Measurements from ENCODE around the gene GRHL1. TPM values are rescaled to one million over a fixed set of nuclear protein-coding genes. Genes with fewer than 3 reads are reported as not detected.

Gene GRHL1
- total RNA-seq, 8 experiments from 2014 or later: 0.36 to 4.8 (median 2.9) TPM

DNA sequence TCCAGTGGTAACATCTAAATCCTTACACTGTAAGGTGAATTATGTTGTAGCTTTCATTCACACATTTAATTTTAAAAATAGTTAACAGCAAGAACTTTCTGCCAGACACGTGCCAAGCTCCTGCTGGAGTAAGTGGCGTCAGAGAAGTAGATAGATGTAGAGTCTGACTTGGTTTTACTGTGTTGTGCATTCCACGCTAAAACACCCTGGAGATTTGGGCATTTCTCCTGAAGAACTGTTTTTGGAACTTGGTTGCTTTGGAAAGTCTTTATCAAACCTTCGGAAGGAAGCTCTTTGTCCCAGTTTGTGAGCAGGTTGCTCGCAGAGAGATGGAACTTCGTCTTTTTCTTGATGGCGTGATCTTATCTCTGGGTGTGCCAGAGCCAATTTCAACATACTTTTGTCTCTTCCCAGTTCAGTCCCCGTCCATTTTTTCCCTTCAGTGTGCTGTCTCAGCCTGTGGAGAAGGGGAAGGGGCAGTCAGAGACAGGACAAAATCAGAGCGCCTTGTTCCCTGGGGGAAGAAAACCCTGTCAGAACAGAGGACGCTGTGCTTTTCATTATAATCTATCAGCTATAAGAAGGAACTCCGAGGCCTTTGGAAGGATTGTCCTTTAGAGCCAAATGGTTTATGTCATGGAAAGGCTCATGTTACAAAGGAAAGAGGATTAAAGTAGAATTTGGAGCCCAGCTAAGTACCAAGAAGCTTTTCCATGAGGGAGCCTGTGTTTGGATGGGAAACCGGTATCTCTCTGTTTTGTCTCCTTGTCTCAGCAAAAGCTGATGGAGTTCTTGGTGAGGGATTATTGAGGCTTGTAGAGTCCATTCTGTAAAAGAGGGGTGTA is 18.9 kb downstream of the GRHL1 start:
- ATAC-seq (replicated peaks in 6 of 8): no peak
- H3K27ac ChIP-seq: no peak overlapping the region

GRCh38 chr2:9971105-9971818 is 19.8 kb downstream of the GRHL1 start:
- in situ Hi-C loops (cut with MboI; ENCODE audit: low pct_unique_long_range_greater_than_20kb in 2 of 9, low sequenced_read_pairs in 9 of 9, unreplicated experiment in 9 of 9): no loop called here
- Histone ChIP-seq H3K4me1 (replicated peaks in 1 of 2) (peaks cover 4 to 13% of the 10 kb centered on the region in 2 donors), H3K4me3 (no peak overlapping the region), H3K27ac (no peak overlapping the region)
- ATAC-seq (replicated peaks in 6 of 8): peak in 2 of 8 experiments; percentile 14 to 33
- 1 to 100% (median 86%) methylated on average over 1 to 9 of the region's 9 CpGs for WGBS, 10 experiments

More for the DNA sequence above, 18.9 kb downstream of the GRHL1 start:
- H3K4me1 ChIP-seq (replicated peaks in 1 of 2): peaks cover 4 to 13% of the 10 kb centered on the region in 2 donors
- H3K4me3 ChIP-seq: no peak overlapping the region
- 20 to 100% (median 79%) methylated on average over 3 to 11 of the region's 12 CpGs; no CpG with 5 or more reads in 1 of the 10 experiments for WGBS, 10 experiments
- in situ Hi-C loops (cut with MboI; ENCODE audit: low pct_unique_long_range_greater_than_20kb in 2 of 9, low sequenced_read_pairs in 9 of 9, unreplicated experiment in 9 of 9): no loop called here

DNA sequence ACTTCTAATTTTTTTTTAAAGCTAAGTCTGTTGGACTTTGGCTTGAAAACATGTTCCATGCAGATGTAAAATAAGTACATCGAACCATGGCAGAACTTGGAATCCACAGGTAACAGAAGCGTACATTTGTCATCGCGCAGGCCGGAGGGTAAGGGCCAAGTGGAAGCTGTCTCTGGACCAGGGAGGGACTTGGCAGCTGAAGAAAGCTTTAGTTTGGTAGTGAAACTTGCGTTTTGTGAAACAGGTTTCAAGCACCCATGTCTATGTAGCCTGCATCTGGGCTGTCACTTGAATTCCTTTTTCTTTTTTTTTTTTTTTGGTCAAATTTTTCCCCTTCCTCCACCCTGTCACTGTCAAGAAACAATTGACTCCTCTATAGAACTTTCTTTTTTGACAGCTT is 20.4 kb downstream of the GRHL1 start:
- H3K4me3 ChIP-seq: no peak overlapping the region
- peaks cover 4 to 13% of the 10 kb centered on the region in 2 donors for H3K4me1 ChIP-seq (replicated peaks in 1 of 2)
- no peak for ATAC-seq (replicated peaks in 6 of 8)
- no peak overlapping the region for H3K27ac ChIP-seq
- in situ Hi-C loops (cut with MboI; ENCODE audit: low pct_unique_long_range_greater_than_20kb in 2 of 9, low sequenced_read_pairs in 9 of 9, unreplicated experiment in 9 of 9): no loop called here
- 71 to 98% (median 90%) methylated on average over 2 to 6 of the region's 6 CpGs; no CpG with 5 or more reads in 1 of the 10 experiments for WGBS, 10 experiments

DNA sequence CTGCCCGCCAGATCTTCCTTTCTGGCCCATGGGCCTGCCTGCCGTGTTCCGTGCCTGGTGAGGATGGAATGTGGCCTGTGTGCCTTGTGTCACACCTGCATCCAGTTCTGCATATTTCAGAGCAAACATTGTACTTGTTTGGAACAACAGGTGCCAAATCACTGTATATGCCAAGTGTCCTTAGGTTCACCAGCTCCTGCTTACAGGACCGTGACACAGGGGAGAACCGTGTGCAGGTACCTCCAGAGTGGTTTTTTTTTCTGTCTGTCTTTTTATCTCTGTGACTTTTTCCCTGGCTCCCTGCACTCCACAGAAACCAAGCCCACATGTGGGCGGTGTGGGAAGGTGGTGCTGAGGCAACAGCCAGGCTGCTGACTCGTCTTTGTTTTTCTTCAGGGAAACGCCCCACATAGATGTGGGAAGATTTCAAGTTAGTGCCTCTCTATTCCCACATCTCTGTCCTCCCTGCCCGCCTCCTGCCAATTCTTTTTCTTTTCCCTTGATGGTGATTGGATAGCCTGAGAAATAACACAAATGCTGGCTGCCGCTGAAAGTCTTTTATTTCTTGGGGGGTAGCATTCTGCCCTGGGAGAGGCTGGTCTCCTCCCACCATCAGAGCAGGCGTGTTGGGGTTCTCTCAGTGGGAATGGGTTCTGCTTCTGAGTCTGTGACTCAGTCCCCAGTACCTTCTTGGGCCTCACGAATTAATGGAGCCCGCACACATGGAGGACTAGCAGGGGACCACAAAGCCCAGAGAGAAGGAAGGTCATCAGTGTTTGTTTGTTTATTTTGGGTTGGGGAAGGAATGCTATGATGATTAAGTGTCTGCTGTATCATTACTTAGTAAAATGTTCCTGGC is 21.4 kb downstream of the GRHL1 start:
- H3K4me1 ChIP-seq (replicated peaks in 1 of 2): peaks cover 4 to 13% of the 10 kb centered on the region in 2 donors
- WGBS, 10 experiments: 25 to 92% (median 73%) methylated on average over 2 to 13 of the region's 13 CpGs
- in situ Hi-C loops (cut with MboI; ENCODE audit: low pct_unique_long_range_greater_than_20kb in 2 of 9, low sequenced_read_pairs in 9 of 9, unreplicated experiment in 9 of 9): no loop called here
- no peak overlapping the region for H3K27ac ChIP-seq
- ATAC-seq (replicated peaks in 6 of 8): peak; percentile 70 to 96 (median 88)
- no peak overlapping the region for H3K4me3 ChIP-seq

- WGBS, 10 experiments: 61 to 100% (median 84%) methylated on average over 2 to 6 of the region's 6 CpGs; no CpG with 5 or more reads in 1 of the 10 experiments
- H3K27ac ChIP-seq: no peak overlapping the region
- in situ Hi-C loops (cut with MboI; ENCODE audit: low pct_unique_long_range_greater_than_20kb in 2 of 9, low sequenced_read_pairs in 9 of 9, unreplicated experiment in 9 of 9): no loop called here
- no peak overlapping the region for H3K4me3 ChIP-seq
- ATAC-seq (replicated peaks in 6 of 8): no peak
- H3K4me1 ChIP-seq (replicated peaks in 1 of 2): peaks cover 0 to 4% of the 10 kb centered on the region in 2 donors
These were observed 22.2 kb downstream of the GRHL1 start for GRCh38 chr2:9973690-9974089.

DNA sequence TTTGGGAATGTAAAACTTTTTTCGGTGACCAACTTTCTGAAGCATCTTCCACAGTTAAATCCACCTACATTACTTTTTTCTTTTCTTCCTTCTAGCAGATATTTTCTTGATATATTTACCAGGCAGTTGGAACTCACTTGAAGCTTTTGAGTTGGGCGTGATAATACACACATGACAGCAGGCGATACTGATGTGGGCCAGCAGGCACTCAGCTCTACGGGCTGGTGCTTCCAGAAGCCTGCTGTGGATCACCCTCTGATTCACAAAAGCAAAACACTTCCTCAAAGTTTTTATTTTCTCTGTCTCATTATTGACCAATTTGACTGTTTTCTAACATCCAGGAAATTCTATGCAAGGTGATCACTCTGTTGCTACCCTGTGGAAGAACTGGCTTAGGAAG is 22.9 kb downstream of the GRHL1 start:
- Histone ChIP-seq H3K27ac (no peak overlapping the region), H3K4me3 (no peak overlapping the region), H3K4me1 (replicated peaks in 1 of 2) (peaks cover 0 to 3% of the 10 kb centered on the region in 2 donors)
- in situ Hi-C loops (cut with MboI; ENCODE audit: low pct_unique_long_range_greater_than_20kb in 2 of 9, low sequenced_read_pairs in 9 of 9, unreplicated experiment in 9 of 9): no loop called here
- WGBS, 10 experiments: 67 to 100% (median 100%) methylated on average over 1 to 4 of the region's 4 CpGs
- ATAC-seq (replicated peaks in 6 of 8): no peak

- in situ Hi-C loops (cut with MboI; ENCODE audit: low pct_unique_long_range_greater_than_20kb in 2 of 9, low sequenced_read_pairs in 9 of 9, unreplicated experiment in 9 of 9): no loop called here
- 20 to 100% (median 92%) methylated on average over 1 to 9 of the region's 10 CpGs; no CpG with 5 or more reads in 3 of the 10 experiments for WGBS, 10 experiments
- peaks cover 0 to 3% of the 10 kb centered on the region in 2 donors for H3K4me1 ChIP-seq (replicated peaks in 1 of 2)
- peak in 1 of 8 experiments; percentile 33 for ATAC-seq (replicated peaks in 6 of 8)
- no peak overlapping the region for H3K27ac ChIP-seq
- H3K4me3 ChIP-seq: no peak overlapping the region
These were observed 23.8 kb downstream of the GRHL1 start for GRCh38 chr2:9975328-9975727.

DNA sequence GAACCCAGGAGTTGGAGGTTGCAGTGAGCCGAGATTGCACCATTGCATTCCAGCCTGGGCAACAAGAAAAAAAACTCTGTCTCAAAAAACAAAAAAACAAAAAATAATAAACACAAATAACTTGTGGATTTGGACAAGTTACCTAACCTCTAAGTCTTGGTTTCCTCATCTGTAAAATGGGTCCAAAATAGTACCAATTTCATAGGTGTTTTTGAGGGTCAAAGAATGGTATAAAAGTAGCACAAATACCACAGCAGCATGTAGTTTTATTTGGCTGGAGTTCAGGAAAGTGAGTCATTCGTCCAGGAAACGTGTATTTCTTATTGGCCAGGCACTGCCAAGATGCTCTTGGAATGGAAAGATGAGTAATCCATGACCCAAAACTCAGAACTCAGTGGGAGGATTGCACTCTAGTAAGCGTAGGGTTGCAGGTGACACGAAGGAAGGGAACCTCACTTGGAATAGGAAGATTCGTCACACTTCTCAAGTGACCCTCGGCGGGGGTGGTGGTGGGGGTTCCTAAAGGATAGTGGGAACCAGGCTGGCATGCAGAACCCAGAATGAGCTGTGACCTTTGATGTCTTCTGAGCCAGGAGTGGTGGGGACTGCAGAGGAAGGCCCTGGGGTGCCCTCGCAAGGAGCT is 24.4 kb downstream of the GRHL1 start:
- in situ Hi-C loops (cut with MboI; ENCODE audit: low pct_unique_long_range_greater_than_20kb in 2 of 9, low sequenced_read_pairs in 9 of 9, unreplicated experiment in 9 of 9): no loop called here
- H3K4me1 ChIP-seq (replicated peaks in 1 of 2): peaks cover 0 to 3% of the 10 kb centered on the region in 2 donors
- WGBS, 10 experiments: 27 to 100% (median 86%) methylated on average over 1 to 6 of the region's 9 CpGs
- ATAC-seq (replicated peaks in 6 of 8): peak in 3 of 8 experiments; percentile 40 to 65 (median 48)
- no peak overlapping the region for H3K27ac ChIP-seq
- H3K4me3 ChIP-seq: no peak overlapping the region

- H3K4me1 ChIP-seq (replicated peaks in 1 of 2): no peaks in the 10 kb centered on the region
- 40 to 90% (median 89%) methylated on average over 1 to 6 of the region's 6 CpGs; no CpG with 5 or more reads in 2 of the 10 experiments for WGBS, 10 experiments
- H3K27ac ChIP-seq: no peak overlapping the region
- no peak for ATAC-seq (replicated peaks in 6 of 8)
- in situ Hi-C loops (cut with MboI; ENCODE audit: low pct_unique_long_range_greater_than_20kb in 2 of 9, low sequenced_read_pairs in 9 of 9, unreplicated experiment in 9 of 9): no loop called here
- no peak overlapping the region for H3K4me3 ChIP-seq
These were observed 28.5 kb downstream of the GRHL1 start for GRCh38 chr2:9979977-9980376.

- Histone ChIP-seq H3K4me1 (replicated peaks in 1 of 2) (no peaks in the 10 kb centered on the region), H3K27ac (no peak overlapping the region), H3K4me3 (no peak overlapping the region)
- in situ Hi-C loops (cut with MboI; ENCODE audit: low pct_unique_long_range_greater_than_20kb in 2 of 9, low sequenced_read_pairs in 9 of 9, unreplicated experiment in 9 of 9): no loop called here
- 40 to 100% (median 90%) methylated on average over 1 to 2 of the region's 2 CpGs; no CpG with 5 or more reads in 3 of the 10 experiments for WGBS, 10 experiments
- no peak for ATAC-seq (replicated peaks in 6 of 8)
These were observed 29.0 kb downstream of the GRHL1 start for GRCh38 chr2:9980520-9980919.

- Histone ChIP-seq H3K4me3 (no peak overlapping the region), H3K27ac (no peak overlapping the region), H3K4me1 (replicated peaks in 1 of 2) (no peaks in the 10 kb centered on the region)
- WGBS, 10 experiments: 27 to 100% (median 92%) methylated on average over 1 to 3 of the region's 3 CpGs; no CpG with 5 or more reads in 2 of the 10 experiments
- no peak for ATAC-seq (replicated peaks in 6 of 8)
- in situ Hi-C loops (cut with MboI; ENCODE audit: low pct_unique_long_range_greater_than_20kb in 2 of 9, low sequenced_read_pairs in 9 of 9, unreplicated experiment in 9 of 9): no loop called here
These were observed 30.2 kb downstream of the GRHL1 start for GRCh38 chr2:9981655-9982054.

- WGBS, 10 experiments: 2 to 95% (median 79%) methylated on average over 3 to 8 of the region's 8 CpGs; no CpG with 5 or more reads in 1 of the 10 experiments
- no peak overlapping the region for H3K27ac ChIP-seq
- H3K4me3 ChIP-seq: no peak overlapping the region
- in situ Hi-C loops (cut with MboI; ENCODE audit: low pct_unique_long_range_greater_than_20kb in 2 of 9, low sequenced_read_pairs in 9 of 9, unreplicated experiment in 9 of 9): no loop called here
- peak in 3 of 8 experiments; percentile 71 to 88 (median 84) for ATAC-seq (replicated peaks in 6 of 8)
- no peaks in the 10 kb centered on the region for H3K4me1 ChIP-seq (replicated peaks in 1 of 2)
These were observed 30.8 kb downstream of the GRHL1 start for GRCh38 chr2:9982248-9982647.
